ENCODE measurements around the gene NPEPL1. TPM values are rescaled to one million over a fixed set of nuclear protein-coding genes. Genes with fewer than 3 reads are reported as not detected.

Gene NPEPL1
- total RNA-seq, 1 donor from 2014 or later = 22.9 TPM

DNA sequence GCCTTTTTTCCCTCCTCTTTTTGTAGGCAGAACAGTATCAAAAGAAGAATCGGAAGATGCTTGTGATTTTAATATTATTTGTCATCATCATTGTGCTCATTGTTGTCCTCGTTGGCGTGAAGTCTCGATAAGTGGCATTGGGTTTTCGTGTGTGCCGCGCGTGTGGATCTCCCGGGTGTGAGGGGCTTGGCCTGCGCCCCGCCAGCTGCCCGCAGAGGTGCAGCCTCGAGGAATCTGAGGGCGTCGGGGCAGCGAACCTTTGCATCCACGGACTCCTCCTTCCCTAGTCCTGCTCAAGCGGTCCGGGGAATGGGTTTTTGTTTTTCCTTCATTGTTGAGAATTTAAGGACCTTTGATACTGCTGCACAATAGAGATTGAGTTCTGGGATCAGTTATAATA, 16.4 kb upstream of the NPEPL1 start:
- Mint-ChIP-seq H3K27me3 (ENCODE audit: insufficient read depth) (no peaks in the 10 kb centered on the region), H3K4me1 (ENCODE audit: low read depth) (no peaks in the 10 kb centered on the region), H3K27ac (no peak overlapping the region), H3K9me3 (no peaks in the 10 kb centered on the region), H3K4me3 (no peak overlapping the region), H3K36me3 (ENCODE audit: low read depth) (peaks cover 54% of the 10 kb centered on the region)
- no peak for DNase-seq (ENCODE audit: low spot score)
- intact Hi-C loops (cut with micrococcal nuclease) = no loop called here

DNA sequence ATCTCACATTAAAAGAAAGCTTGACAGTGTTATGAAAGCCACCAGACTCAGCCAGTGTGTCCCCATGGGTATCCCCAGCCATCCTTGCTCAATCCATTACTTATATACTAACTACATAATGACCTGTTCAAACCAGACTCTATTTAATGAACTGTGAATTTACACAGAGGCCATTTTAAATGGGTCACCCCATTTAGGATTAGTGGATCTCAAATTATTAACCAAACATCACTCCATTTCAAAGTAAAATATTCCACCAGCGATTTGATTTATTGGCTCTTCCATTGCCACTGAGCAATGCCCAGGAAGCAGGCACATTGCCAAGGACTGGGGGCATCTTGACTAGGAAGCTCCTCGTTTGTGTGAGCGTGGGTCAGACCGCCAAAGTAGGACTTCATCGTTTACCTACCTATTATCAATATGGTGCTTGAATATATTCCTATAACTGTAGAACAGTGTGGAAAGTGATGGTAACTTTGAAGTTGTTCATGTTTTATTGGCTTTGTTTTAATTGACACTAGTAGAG, 15.5 kb upstream of the NPEPL1 start:
- Mint-ChIP-seq H3K27ac (no peak overlapping the region), H3K9me3 (no peaks in the 10 kb centered on the region), H3K4me3 (no peak overlapping the region), H3K4me1 (ENCODE audit: low read depth) (no peaks in the 10 kb centered on the region), H3K27me3 (ENCODE audit: insufficient read depth) (no peaks in the 10 kb centered on the region), H3K36me3 (ENCODE audit: low read depth) (peaks cover 50% of the 10 kb centered on the region)
- intact Hi-C loops (cut with micrococcal nuclease) = no loop called here
- no peak for DNase-seq (ENCODE audit: low spot score)

DNA sequence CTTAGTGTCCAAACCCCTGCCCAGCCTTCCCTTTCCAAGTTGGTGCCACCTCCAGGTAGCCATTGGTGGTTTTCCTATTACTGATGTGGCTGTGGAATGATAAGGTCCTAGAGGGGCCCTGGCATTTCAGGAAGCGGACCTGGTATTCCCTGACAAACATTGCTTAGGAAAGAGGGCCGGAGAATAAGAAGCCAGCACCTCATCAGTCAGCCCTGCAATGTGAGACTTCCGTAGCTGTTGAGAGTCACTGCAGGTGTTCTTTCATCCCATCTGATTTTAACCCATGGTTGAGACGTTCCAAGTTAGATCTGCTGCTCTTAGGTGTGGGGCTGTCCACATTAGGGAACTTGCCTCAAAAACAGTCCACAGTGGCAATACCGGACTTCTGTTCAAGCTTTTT, 14.8 kb upstream of the NPEPL1 start:
- no peaks in the 10 kb centered on the region for H3K27me3 Mint-ChIP-seq (ENCODE audit: insufficient read depth)
- intact Hi-C loops (cut with micrococcal nuclease) = no loop called here

DNA sequence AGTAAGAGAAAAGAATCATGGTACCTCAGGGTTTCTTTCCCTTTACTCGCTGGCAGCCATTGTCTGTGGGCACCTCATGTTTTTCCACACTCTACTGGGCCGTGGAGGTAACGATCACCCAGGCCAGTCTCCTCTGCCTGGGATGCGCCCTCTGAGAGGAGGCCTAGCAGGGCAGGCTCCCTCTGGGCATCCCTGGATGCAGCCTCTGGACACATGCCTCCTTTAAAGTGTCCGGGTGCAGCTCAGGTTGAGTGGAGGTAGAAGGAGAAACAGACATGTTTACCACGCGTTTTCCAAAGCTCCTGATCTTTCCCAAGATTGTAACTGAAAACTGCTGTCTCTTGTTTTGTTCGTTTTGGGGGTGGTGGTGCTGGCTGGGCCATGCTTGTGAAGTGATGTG, 13.8 kb upstream of the NPEPL1 start:
- no peak overlapping the region for H3K27ac Mint-ChIP-seq
- no peaks in the 10 kb centered on the region for H3K27me3 Mint-ChIP-seq (ENCODE audit: insufficient read depth)
- H3K9me3 Mint-ChIP-seq = no peaks in the 10 kb centered on the region
- no peaks in the 10 kb centered on the region for H3K4me1 Mint-ChIP-seq (ENCODE audit: low read depth)
- intact Hi-C loops (cut with micrococcal nuclease) = no loop called here
- H3K4me3 Mint-ChIP-seq = no peak overlapping the region
- DNase-seq (ENCODE audit: low spot score) = no peak
- H3K36me3 Mint-ChIP-seq (ENCODE audit: low read depth) = peaks cover 46% of the 10 kb centered on the region

More for the DNA sequence above, 14.8 kb upstream of the NPEPL1 start:
- H3K27ac Mint-ChIP-seq = no peak overlapping the region
- no peaks in the 10 kb centered on the region for H3K9me3 Mint-ChIP-seq
- H3K4me3 Mint-ChIP-seq = no peak overlapping the region
- H3K36me3 Mint-ChIP-seq (ENCODE audit: low read depth) = peaks cover 50% of the 10 kb centered on the region
- no peak for DNase-seq (ENCODE audit: low spot score)
- H3K4me1 Mint-ChIP-seq (ENCODE audit: low read depth) = no peaks in the 10 kb centered on the region

DNA sequence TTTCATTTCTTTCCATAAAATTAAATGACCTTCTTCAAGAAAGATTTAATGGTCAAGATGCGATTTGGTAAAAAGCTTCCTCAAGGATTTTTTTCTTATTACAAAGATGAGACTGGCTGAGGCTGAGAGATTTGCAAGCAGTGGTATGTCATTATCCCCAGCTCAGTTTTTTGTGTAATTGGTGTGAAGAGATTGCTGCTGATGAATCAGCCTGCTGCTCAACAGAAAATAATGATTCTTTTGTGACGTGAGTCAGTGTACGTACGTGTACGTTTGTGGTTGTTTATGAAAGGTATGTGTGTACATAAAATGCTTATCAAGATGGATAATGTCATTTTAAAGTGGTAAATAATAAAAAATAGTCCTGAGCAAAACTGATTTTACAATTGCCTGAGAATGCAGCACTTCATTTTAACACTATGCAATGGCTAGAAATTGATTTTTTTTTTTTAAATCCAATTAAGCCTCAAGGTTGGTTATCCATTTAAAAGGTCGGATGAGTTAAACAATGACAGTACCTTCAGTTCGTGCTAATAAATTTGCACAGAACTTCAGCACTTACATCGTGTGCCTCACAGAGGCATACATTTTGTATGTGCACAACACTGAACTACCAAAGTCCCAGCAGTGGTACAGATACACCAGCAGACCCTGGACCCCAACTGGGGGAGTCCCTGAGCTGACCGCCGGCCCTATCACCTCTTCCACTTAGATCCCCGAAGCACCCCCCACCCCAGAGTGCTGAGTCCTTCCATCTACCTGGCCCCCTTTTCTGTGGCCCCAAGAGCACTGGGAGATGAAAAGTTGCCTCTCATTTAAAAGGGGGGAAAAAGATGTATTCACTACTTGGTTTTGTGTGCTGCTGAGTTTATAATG, 9.7 kb upstream of the NPEPL1 start:
- intact Hi-C loops (cut with micrococcal nuclease) = no loop called here
- H3K36me3 Mint-ChIP-seq (ENCODE audit: low read depth) = peaks cover 32% of the 10 kb centered on the region

DNA sequence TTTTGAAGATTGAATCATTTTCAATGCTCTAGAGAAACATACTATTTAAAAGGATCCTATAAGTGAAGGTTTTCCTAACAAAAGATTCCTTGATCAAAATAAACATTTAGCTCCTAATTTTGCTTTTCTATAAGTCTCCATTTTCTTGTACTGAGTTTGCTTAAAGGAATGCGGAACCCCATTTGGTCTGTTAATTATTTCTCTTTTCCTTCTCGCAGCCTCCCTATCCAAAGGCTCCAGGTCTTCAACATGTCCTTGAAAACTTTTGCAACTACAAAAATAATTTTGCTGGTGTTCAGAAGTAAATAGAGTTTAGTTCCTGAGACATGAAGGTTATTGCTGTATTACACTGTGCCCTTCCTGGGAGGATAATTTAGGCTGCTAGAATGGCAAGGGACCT, 8.3 kb upstream of the NPEPL1 start:
- no peaks in the 10 kb centered on the region for H3K4me1 Mint-ChIP-seq (ENCODE audit: low read depth)
- intact Hi-C loops (cut with micrococcal nuclease) = no loop called here
- no peak overlapping the region for H3K27ac Mint-ChIP-seq
- H3K27me3 Mint-ChIP-seq (ENCODE audit: insufficient read depth) = no peaks in the 10 kb centered on the region
- H3K36me3 Mint-ChIP-seq (ENCODE audit: low read depth) = peaks cover 29% of the 10 kb centered on the region
- H3K4me3 Mint-ChIP-seq = no peak overlapping the region
- DNase-seq (ENCODE audit: low spot score) = no peak
- H3K9me3 Mint-ChIP-seq = no peaks in the 10 kb centered on the region

More for the DNA sequence above, 9.7 kb upstream of the NPEPL1 start:
- no peak for DNase-seq (ENCODE audit: low spot score)
- no peaks in the 10 kb centered on the region for H3K9me3 Mint-ChIP-seq
- no peaks in the 10 kb centered on the region for H3K27me3 Mint-ChIP-seq (ENCODE audit: insufficient read depth)
- H3K4me1 Mint-ChIP-seq (ENCODE audit: low read depth) = no peaks in the 10 kb centered on the region
- H3K4me3 Mint-ChIP-seq = no peak overlapping the region
- no peak overlapping the region for H3K27ac Mint-ChIP-seq

DNA sequence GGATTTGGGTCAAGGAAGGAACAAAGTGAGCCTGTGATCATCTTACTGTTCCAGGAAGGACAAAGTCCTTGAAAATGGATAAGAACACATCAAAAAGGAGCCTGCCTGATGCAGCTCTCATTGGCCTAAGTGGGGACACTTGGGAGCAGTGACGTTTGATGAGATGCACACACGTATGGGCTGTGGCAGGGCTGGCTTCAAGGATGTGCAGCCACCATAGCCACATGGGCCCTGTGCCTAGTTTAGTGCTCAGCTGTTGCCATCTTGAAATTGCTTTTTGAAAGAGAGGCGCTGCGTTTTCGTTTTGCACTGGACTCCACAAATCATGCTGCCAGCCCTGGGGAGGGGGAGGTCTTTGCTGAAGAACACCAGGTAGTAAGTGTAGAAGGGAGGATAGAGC, 6.6 kb upstream of the NPEPL1 start:
- peaks cover 20% of the 10 kb centered on the region for H3K36me3 Mint-ChIP-seq (ENCODE audit: low read depth)
- no peak for DNase-seq (ENCODE audit: low spot score)
- H3K27ac Mint-ChIP-seq = no peak overlapping the region
- no peaks in the 10 kb centered on the region for H3K9me3 Mint-ChIP-seq
- intact Hi-C loops (cut with micrococcal nuclease) = no loop called here
- no peak overlapping the region for H3K4me3 Mint-ChIP-seq
- H3K27me3 Mint-ChIP-seq (ENCODE audit: insufficient read depth) = no peaks in the 10 kb centered on the region
- peaks cover 5% of the 10 kb centered on the region for H3K4me1 Mint-ChIP-seq (ENCODE audit: low read depth)

DNA sequence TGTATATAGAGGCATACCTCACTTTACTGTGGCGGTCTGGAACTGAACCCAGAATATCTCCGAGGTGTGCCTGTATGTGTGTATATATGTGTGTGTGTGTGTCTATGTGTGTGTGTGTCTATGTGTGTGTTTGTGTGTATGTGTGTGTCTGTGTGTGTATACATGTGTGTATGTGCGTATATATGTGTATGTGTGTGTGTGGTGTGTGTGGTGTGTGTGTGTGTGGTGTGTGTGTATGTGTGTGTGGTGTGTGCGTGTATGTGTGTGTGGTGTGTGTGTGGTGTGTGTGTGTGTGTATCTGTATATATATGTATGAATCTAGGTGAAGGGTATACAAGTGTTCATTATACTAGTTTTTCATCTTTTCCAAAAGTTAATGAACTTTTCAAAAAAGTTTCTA, 4.2 kb upstream of the NPEPL1 start:
- H3K9me3 Mint-ChIP-seq = no peaks in the 10 kb centered on the region
- no peak for DNase-seq (ENCODE audit: low spot score)
- peaks cover 20% of the 10 kb centered on the region for H3K36me3 Mint-ChIP-seq (ENCODE audit: low read depth)
- H3K27me3 Mint-ChIP-seq (ENCODE audit: insufficient read depth) = no peaks in the 10 kb centered on the region
- no peak overlapping the region for H3K27ac Mint-ChIP-seq
- H3K4me1 Mint-ChIP-seq (ENCODE audit: low read depth) = peaks cover 10% of the 10 kb centered on the region
- no peak overlapping the region for H3K4me3 Mint-ChIP-seq
- intact Hi-C loops (cut with micrococcal nuclease) = no loop called here

DNA sequence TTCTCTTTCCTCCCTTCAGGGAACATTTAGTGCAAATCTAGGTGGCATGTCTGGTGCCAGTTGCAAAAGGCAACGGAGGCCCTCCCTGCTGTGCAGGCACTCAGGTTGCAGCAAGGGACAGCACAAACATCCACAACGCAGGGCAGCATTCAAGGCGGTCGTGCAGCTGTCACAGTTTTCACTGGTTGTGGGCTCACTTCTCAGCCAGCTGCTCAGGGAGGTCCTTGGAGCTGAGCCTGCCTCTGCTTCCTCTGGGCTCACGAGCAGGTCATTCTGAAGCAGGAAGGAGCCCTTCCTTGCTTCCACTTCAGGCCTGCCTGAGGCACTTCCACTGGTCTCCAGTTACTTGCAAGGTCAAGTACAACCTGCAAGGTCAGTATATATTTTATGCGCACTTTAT, 3.8 kb upstream of the NPEPL1 start:
- Mint-ChIP-seq H3K4me1 (ENCODE audit: low read depth) (peaks cover 10% of the 10 kb centered on the region), H3K27ac (no peak overlapping the region), H3K36me3 (ENCODE audit: low read depth) (peaks cover 20% of the 10 kb centered on the region), H3K27me3 (ENCODE audit: insufficient read depth) (no peaks in the 10 kb centered on the region), H3K4me3 (no peak overlapping the region), H3K9me3 (no peaks in the 10 kb centered on the region)
- intact Hi-C loops (cut with micrococcal nuclease) = no loop called here
- DNase-seq (ENCODE audit: low spot score) = no peak

DNA sequence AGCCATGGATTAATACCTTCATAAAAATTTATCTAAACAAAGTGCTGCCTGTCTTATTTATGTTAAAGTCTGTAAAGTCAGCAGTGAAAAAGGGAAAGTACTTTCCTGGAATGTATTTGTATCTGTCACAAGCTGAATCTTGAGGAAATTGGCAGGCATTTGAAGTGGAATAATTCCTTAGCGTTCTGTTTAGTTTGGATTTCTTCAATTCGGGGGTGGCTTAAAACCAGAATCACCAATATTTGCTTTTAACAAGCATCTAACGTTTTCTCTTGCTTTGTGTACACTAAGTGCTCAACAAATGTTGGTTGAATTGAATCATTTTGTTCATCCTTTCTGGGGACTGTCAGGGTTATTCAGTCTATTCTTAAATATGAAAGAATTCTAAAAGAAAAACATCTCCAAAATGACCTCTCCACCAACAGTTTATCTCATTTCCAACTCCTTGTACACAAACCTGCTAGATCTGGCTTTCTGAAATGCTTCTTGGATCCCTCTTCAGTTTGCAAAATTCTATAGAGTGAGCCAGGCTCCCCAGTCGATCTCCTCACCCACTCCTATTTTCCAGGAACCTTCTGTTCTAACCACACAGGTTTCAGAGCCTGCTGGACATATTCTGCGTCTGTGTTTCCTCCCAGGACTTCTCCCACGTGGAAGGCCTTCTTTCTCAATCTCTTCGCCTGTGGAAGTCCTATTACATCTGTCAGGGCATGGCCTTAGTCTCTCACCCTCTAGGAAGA, 2.0 kb upstream of the NPEPL1 start:
- intact Hi-C loops (cut with micrococcal nuclease) = loop anchor here (2.0 to 5.0 kb wide), 3 partner anchors 30 to 1293 kb away; no protein-coding TSS in a partner anchor
- Mint-ChIP-seq H3K9me3 (no peaks in the 10 kb centered on the region), H3K4me1 (ENCODE audit: low read depth) (peaks cover 10% of the 10 kb centered on the region), H3K36me3 (ENCODE audit: low read depth) (peaks cover 8% of the 10 kb centered on the region), H3K27ac (peak overlapping the region; percentile 76), H3K4me3 (peak overlapping the region; percentile 6), H3K27me3 (ENCODE audit: insufficient read depth) (no peaks in the 10 kb centered on the region)
- no peak for DNase-seq (ENCODE audit: low spot score)

DNA sequence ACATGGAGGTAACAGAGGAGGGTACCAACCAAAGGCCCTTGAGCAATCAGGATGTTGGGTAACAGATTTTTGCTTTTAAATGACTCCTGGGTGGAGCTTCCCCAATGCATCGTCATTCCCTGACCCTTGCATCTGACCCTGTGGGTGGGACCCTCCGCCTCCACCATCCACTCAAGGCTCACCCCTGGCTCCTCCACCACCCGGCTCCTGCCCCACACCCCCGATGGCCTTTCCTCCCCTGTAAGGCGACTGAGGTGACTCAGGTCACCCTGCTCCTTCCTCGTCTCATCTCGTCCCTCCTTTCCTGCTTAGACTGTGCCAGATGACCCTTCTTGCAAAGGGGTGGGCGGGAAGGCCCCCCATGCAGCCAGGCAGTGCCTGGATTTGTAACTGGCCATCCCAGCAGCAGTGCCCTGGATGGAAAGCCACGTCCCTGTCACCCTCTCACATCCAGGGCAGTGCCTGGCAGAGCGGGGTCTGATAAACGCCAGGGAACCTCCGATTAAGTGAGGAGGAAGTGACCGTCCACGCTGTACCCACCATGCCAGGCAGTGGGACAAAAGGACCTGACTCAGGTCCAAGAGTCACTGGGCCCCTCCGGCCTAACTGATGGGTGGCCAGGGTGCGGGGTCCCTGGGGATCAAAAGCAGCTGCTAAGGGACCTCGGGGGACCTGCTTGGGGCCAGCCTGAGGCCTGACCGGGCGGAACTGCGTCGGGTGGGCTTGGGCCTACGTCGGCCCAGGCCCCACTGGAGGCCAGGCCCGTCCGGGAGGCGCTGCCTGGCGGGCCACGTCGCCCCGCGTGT, 624 bp upstream of the NPEPL1 start:
- no peak for DNase-seq (ENCODE audit: low spot score)
- intact Hi-C loops (cut with micrococcal nuclease) = loop anchor here (1.0 to 5.0 kb wide), 4 partner anchors 31 to 1295 kb away; no protein-coding TSS in a partner anchor
- Mint-ChIP-seq H3K4me3 (no peak overlapping the region), H3K4me1 (ENCODE audit: low read depth) (peaks cover 10% of the 10 kb centered on the region), H3K27ac (no peak overlapping the region), H3K27me3 (ENCODE audit: insufficient read depth) (no peaks in the 10 kb centered on the region), H3K9me3 (no peaks in the 10 kb centered on the region), H3K36me3 (ENCODE audit: low read depth) (peaks cover 6% of the 10 kb centered on the region)

DNA sequence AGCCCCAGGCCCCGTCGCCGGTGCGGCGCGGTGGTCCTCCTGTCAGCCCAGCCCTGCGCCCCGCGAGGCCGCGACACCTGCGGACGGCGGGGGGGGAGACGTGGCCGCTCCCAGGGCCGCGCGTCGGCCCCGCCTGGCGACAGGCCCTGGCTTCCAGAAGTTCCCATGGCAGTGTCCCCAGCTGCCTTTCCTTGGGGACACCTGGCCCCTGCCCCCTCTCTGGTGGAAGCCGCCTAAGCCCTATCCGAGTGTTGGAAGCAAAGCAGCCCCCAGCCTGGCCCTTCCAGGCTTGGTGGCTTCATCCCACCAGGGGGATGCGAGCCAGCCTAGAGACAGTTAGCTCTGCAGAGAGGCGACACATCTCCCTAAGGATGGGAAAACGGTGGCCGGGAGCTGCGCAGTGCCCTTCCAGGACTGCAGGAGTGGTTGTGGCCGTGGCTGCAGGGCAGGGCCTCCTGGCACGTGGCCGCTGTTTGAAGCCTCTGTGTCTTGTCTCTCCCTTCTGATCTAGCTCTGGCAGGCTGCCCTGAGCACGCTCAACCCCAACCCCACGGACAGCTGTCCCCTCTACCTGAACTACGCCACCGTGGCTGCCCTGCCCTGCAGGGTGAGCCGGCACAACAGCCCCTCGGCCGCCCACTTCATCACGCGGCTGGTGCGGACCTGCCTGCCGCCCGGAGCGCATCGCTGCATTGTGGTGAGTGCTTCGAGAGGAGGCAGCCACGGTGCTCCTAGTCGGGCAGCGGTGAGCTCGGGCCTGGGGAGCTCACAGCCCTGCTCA, 816 bp downstream of the NPEPL1 start:
- Mint-ChIP-seq H3K27ac (peak overlapping the region; percentile 81), H3K9me3 (no peaks in the 10 kb centered on the region), H3K4me1 (ENCODE audit: low read depth) (peaks cover 10% of the 10 kb centered on the region), H3K27me3 (ENCODE audit: insufficient read depth) (no peaks in the 10 kb centered on the region), H3K36me3 (ENCODE audit: low read depth) (peaks cover 8% of the 10 kb centered on the region), H3K4me3 (peak overlapping the region; percentile 82)
- peak; percentile 16 for DNase-seq (ENCODE audit: low spot score)
- intact Hi-C loops (cut with micrococcal nuclease) = loop anchor here (5.0 kb wide), 2 partner anchors 124 to 1296 kb away; no protein-coding TSS in a partner anchor
